K562 (cell line): ENCODE data around the gene PARD6B. TPM values are rescaled to one million over a fixed set of nuclear protein-coding genes. Genes with fewer than 3 reads are reported as not detected.
A peak's percentile ranks its signal among the peaks of the same experiment; 100 is the strongest.

Source experiments
- ATAC-seq: fragments of 200-7000 bp; cut with Tn5 transposase; 3 replicates; pipeline ENCODE4 v1.9.1; 2020; ENCODE audit warnings: moderate library complexity
- BruUV-seq: library from RNA; stranded (reverse); fragments of 400-500 nt; replicated peaks from 2 replicates; lab custom pipeline; 2021; lab: Mats Ljungman, UMichigan
- CTCF ChIA-PET: fragments of 300-600 bp; formaldehyde crosslinking; extraction: SDS; loops from one replicate; lab custom pipeline; 2021; ENCODE audit warnings: low intra/inter-chr PET ratio; lab: Yijun Ruan, JAX
- POLR2A ChIA-PET: fragments of 300-600, 350-650 bp; sonication (Branson Sonifier 250); formaldehyde crosslinking; extraction: SDS; loops from one replicate; lab custom pipeline; 2021; ENCODE audit warnings: antibody characterized with exemption, inconsistent platforms; lab: Yijun Ruan, JAX
- DNase-seq, 4 experiments: peaks; one replicate each; pipeline versions ENCODE4 v3.0.0 to v3.0.0-alpha.2; 2011 to 2018; ENCODE audit warnings: low spot score in 3 of 4, mixed read lengths in 3 of 4; ENCODE audit errors: extremely low read depth in 1 of 4
- FAIRE-seq: peaks from 2 replicates; lab custom pipeline; 2011; peaks lifted over from hg19 to GRCh38; lab: Jason Lieb, UNC
- H2AFZ ChIP-seq: 2 replicates; pipeline ENCODE4 v1.6.0; 2011; ENCODE audit warnings: low read depth, low read length, control low read depth, inconsistent platforms
- H3K27ac ChIP-seq: fragments of 200-600 bp; 3 replicates; pipeline ENCODE4 v1.8.0; 2011; ENCODE audit warnings: low read depth, mild to moderate bottlenecking, control low read depth, inconsistent platforms, low read length, moderate library complexity, mixed read lengths; ENCODE audit errors: extremely low read depth
- H3K27me3 ChIP-seq, 2 experiments: fragments of 300-600 bp in 1 of 2; 2 replicates in 1 of 2; 3 replicates in 1 of 2; pipeline versions ENCODE4 v1.6.0 to v1.8.0; 2011; ENCODE audit warnings: inconsistent platforms in 2 of 2, low read length in 2 of 2, mild to moderate bottlenecking in 1 of 2, mixed read lengths in 1 of 2, moderate library complexity in 1 of 2; ENCODE audit not compliant: control insufficient read depth in 2 of 2, insufficient read depth in 2 of 2
- H3K36me3 ChIP-seq: fragments of 300-600 bp; 3 replicates; pipeline ENCODE4 v1.8.0; 2011; ENCODE audit warnings: mild to moderate bottlenecking, low read length, inconsistent platforms; ENCODE audit not compliant: control insufficient read depth, insufficient read depth
- H3K4me1 ChIP-seq, 2 experiments: fragments of 200-600 bp in 1 of 2; replicated peaks in 1 of 2; 2 replicates in 1 of 2; 3 replicates in 1 of 2; pipeline versions ENCODE4 v1.5.1 to v1.8.0; 2011; ENCODE audit warnings: inconsistent platforms in 2 of 2, low read length in 2 of 2, mild to moderate bottlenecking in 1 of 2, mixed read lengths in 1 of 2, moderate library complexity in 1 of 2; ENCODE audit not compliant: control insufficient read depth in 2 of 2, insufficient read depth in 2 of 2
- H3K4me2 ChIP-seq: 2 replicates; pipeline ENCODE4 v1.6.1; 2011; ENCODE audit warnings: low read length, control low read depth, inconsistent platforms, mixed read lengths; ENCODE audit not compliant: insufficient read depth
- H3K4me3 ChIP-seq: fragments of 200-600 bp; sonication (generic), shearing (Covaris generic); 2 replicates; pipeline ENCODE4 v1.5.1; 2016; ENCODE audit warnings: control low read depth, inconsistent platforms
- H3K79me2 ChIP-seq: fragments of 200-600 bp; 3 replicates; pipeline ENCODE4 v1.8.0; 2011; ENCODE audit warnings: low read length, inconsistent platforms; ENCODE audit not compliant: control insufficient read depth, insufficient read depth
- H3K9ac ChIP-seq, 2 experiments: 2 replicates each; pipeline versions ENCODE4 v1.6.0 to v1.6.1; 2011; ENCODE audit warnings: low read depth in 2 of 2, low read length in 2 of 2, control low read depth in 1 of 2, inconsistent platforms in 1 of 2, mild to moderate bottlenecking in 1 of 2, mixed read lengths in 1 of 2; ENCODE audit not compliant: insufficient read depth in 1 of 2
- H3K9me1 ChIP-seq: one replicate; pipeline ENCODE4 v1.6.0; 2011; ENCODE audit warnings: inconsistent platforms, mild to moderate bottlenecking, low read length, moderate library complexity; ENCODE audit not compliant: control insufficient read depth, insufficient read depth
- H3K9me3 ChIP-seq: replicated peaks from 2 replicates; pipeline ENCODE4 v1.5.1; 2011; ENCODE audit warnings: low read depth, low read length, inconsistent platforms; ENCODE audit not compliant: control insufficient read depth, insufficient read depth
- H4K20me1 ChIP-seq: replicated peaks from 2 replicates; pipeline ENCODE4 v1.6.1; 2011; ENCODE audit warnings: low read length, inconsistent platforms, mixed read lengths; ENCODE audit not compliant: control insufficient read depth, insufficient read depth
- ARID2 ChIP-seq: fragments of 450-650 bp; IDR thresholded peaks from 2 replicates; pipeline ENCODE4 v1.6.1; 2017; ENCODE audit warnings: antibody characterized with exemption, mild to moderate bottlenecking
- ARID3A ChIP-seq: IDR thresholded peaks from 2 replicates; pipeline ENCODE4 v1.6.1; 2012; ENCODE audit warnings: low read depth, low read length, improper control_type of control experiment, borderline replicate concordance
- COPS2 ChIP-seq: fragments of 450-650 bp; conservative IDR thresholded peaks from 2 replicates; pipeline ENCODE4 v1.6.1; 2016; ENCODE audit warnings: mild to moderate bottlenecking, moderate library complexity
- EP300 ChIP-seq: IDR thresholded peaks from 2 replicates; pipeline ENCODE4 v1.6.1; 2012; ENCODE audit warnings: low read length, improper control_type of control experiment
- HDAC8 ChIP-seq: fragments of 450-650 bp; IDR thresholded peaks from 2 replicates; pipeline ENCODE4 v1.6.1; 2016; ENCODE audit warnings: mild to moderate bottlenecking, missing genetic modification characterization, moderate library complexity, missing compliant biosample characterization
- MEIS2 ChIP-seq: fragments of 450-650 bp; IDR thresholded peaks from 2 replicates; pipeline ENCODE4 v1.6.1; 2014; ENCODE audit warnings: mild to moderate bottlenecking; ENCODE audit not compliant: partially characterized antibody
- NELFE ChIP-seq: IDR thresholded peaks from 2 replicates; pipeline ENCODE4 v1.6.1; 2011; ENCODE audit warnings: mild to moderate bottlenecking; ENCODE audit not compliant: insufficient read depth, insufficient read length
- SAFB ChIP-seq: fragments of 200-400 bp; formaldehyde crosslinking; IDR thresholded peaks from 2 replicates; pipeline ENCODE4 v1.6.1; 2017; ENCODE audit warnings: low read depth, low read length, borderline replicate concordance
- SMARCA5 ChIP-seq: fragments of 450-650 bp; IDR thresholded peaks from 2 replicates; pipeline ENCODE4 v1.6.1; 2016
- ZEB2 ChIP-seq: fragments of 450-650 bp; IDR thresholded peaks from 2 replicates; pipeline ENCODE4 v1.6.1; 2016
- ZKSCAN1 ChIP-seq: fragments of 150-350 bp; IDR thresholded peaks from 2 replicates; pipeline ENCODE4 v1.6.1; 2016; ENCODE audit warnings: low read depth, low read length
- ZNF175 ChIP-seq: fragments of 200-800 bp; sonication (Bioruptor generic); IDR thresholded peaks from 2 replicates; pipeline ENCODE4 v1.6.1; 2016; ENCODE audit warnings: low read depth, mild to moderate bottlenecking, missing genetic modification characterization, missing compliant biosample characterization
- ZNF699 ChIP-seq: fragments of 250-450 bp; sonication (Bioruptor Pico); IDR thresholded peaks from 2 replicates; pipeline ENCODE4 v1.8.0; 2021; ENCODE audit warnings: mild to moderate bottlenecking, moderate library complexity; ENCODE audit not compliant: insufficient replicate concordance
- in situ Hi-C: fragments of 300-500 bp; cut with MboI; formaldehyde crosslinking; loops from 4 replicates; pipeline ENCODE4 v1.15.0; 2018; ENCODE audit warnings: inconsistent platforms, mixed read lengths
- intact Hi-C: fragments of 100-400 bp; cut with micrococcal nuclease; formaldehyde crosslinking; loops from 2 replicates; pipeline ENCODE4 v1.14.2; 2022
- polyA plus RNA-seq, 8 experiments: library from polyadenylated mRNA; depleted of rRNA in 4 of 8; stranded (reverse) in 5 of 8; unstranded in 3 of 8; fragments of >200 nt; fragmentation: Nextera tagmentation in 2 of 8; fragmentation: Illumina TruSeq in 1 of 8; extraction: Ambion mirVana in 2 of 8; extraction: Trizol in 1 of 8; gene quantifications; 2 replicates each; pipeline versions ENCODE4 v1.2.1 to v1.2.3, GENCODE V29; 2011 to 2014; ENCODE audit warnings: inconsistent platforms in 1 of 8, missing spikeins in 1 of 8
- total RNA-seq, 7 experiments: library from RNA; depleted of rRNA in 6 of 7; stranded (reverse); fragments of >200 nt in 6 of 7; fragmentation: Illumina TruSeq in 2 of 7; extraction: Trizol in 2 of 7; gene quantifications; 2 replicates each; pipeline versions ENCODE4 v1.2.1 to v1.2.3, GENCODE V29; 2011 to 2021; ENCODE audit warnings: low replicate concordance in 1 of 7
- TF ChIP-seq, protein P1 (sequence below): conservative IDR thresholded peaks from 2 replicates; pipeline ENCODE4 v1.6.1; 2011; ENCODE audit warnings: low read depth, mild to moderate bottlenecking, low read length; ENCODE audit not compliant: control insufficient read depth
- TF ChIP-seq, protein P2 (sequence below): fragments of 450-650 bp; IDR thresholded peaks from 2 replicates; pipeline ENCODE4 v1.6.1; 2017; ENCODE audit warnings: antibody characterized with exemption, mild to moderate bottlenecking
- TF ChIP-seq, protein P3 (sequence below): fragments of 450-650 bp; IDR thresholded peaks from 2 replicates; pipeline ENCODE4 v1.6.1; 2016

Gene PARD6B
- total and polyA plus RNA-seq, 9 of the 15 experiments (the other 6 are each of a cell fraction or from before 2014, with no cell fraction given) = 1.7 to 12.3 (median 5.5) TPM

DNA sequence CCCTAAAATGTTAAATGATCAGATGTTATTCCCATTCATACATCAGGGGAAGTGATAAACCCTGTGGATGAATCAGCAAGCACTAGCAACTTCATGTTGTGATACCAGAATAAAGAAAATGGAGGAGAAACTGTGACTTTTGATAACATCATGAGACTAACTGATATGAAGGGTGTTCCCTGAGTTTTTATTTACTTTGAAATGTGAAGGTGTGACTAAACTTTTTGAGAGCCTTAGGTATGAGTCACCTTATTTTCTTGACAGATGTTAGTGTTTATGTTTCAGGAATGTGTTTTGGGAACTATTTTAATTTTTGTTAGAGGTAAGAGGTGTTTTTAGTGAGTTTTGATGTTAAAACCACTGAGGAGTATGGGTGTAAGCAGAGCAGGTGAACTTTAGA, 4.4 kb downstream of the PARD6B start:
- H3K27me3 ChIP-seq = no peaks in the 10 kb centered on the region
- intact Hi-C loops = no loop called here
- H3K4me2 ChIP-seq = no peak overlapping the region; the same call in 1 of the 2 replicates
- H3K9me3 ChIP-seq = no peaks in the 10 kb centered on the region
- FAIRE-seq = no peak
- H3K4me1 ChIP-seq = peaks cover 34 to 49% of the 10 kb centered on the region in 2 experiments
- H3K9ac ChIP-seq = no peak overlapping the region; a peak in 1 of 4 replicates
- H3K27ac ChIP-seq = peak overlapping the region; percentile 55; the same call in 2 of the 3 replicates
- H4K20me1 ChIP-seq = no peaks in the 10 kb centered on the region
- no peak overlapping the region for H3K4me3 ChIP-seq
- no peak overlapping the region for H2AFZ ChIP-seq
- CTCF ChIA-PET = no interaction called here
- in situ Hi-C loops = loop anchor here (10.0 kb wide), 1 partner anchor 251 kb away; no protein-coding TSS in a partner anchor
- H3K36me3 ChIP-seq = peaks cover 37% of the 10 kb centered on the region
- peaks cover 93% of the 10 kb centered on the region for H3K79me2 ChIP-seq
- no peaks in the 10 kb centered on the region for H3K9me1 ChIP-seq
- DNase-seq = no peak
- BruUV-seq = no TSS peak
- POLR2A ChIA-PET = no interaction called here
- ATAC-seq = no peak
- peak; percentile 43; the same call in 1 of the 2 replicates for TF ChIP-seq EP300
- no peak for TF ChIP-seq COPS2
- TF ChIP-seq, protein P1, sequence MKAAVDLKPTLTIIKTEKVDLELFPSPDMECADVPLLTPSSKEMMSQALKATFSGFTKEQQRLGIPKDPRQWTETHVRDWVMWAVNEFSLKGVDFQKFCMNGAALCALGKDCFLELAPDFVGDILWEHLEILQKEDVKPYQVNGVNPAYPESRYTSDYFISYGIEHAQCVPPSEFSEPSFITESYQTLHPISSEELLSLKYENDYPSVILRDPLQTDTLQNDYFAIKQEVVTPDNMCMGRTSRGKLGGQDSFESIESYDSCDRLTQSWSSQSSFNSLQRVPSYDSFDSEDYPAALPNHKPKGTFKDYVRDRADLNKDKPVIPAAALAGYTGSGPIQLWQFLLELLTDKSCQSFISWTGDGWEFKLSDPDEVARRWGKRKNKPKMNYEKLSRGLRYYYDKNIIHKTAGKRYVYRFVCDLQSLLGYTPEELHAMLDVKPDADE = no peak
- no peak for TF ChIP-seq HDAC8
- no peak for TF ChIP-seq ZNF699 (CRISPR knock-in tag)
- peak; percentile 44; the same call in 1 of the 2 replicates for TF ChIP-seq ARID3A
- TF ChIP-seq ZKSCAN1 = no peak
- TF ChIP-seq ARID2 = no peak
- TF ChIP-seq MEIS2 = no peak
- TF ChIP-seq ZEB2 = peak; percentile 88
- TF ChIP-seq SMARCA5 = no peak
- TF ChIP-seq ZNF175 = no peak
- no peak for TF ChIP-seq SAFB
- TF ChIP-seq, protein P2, sequence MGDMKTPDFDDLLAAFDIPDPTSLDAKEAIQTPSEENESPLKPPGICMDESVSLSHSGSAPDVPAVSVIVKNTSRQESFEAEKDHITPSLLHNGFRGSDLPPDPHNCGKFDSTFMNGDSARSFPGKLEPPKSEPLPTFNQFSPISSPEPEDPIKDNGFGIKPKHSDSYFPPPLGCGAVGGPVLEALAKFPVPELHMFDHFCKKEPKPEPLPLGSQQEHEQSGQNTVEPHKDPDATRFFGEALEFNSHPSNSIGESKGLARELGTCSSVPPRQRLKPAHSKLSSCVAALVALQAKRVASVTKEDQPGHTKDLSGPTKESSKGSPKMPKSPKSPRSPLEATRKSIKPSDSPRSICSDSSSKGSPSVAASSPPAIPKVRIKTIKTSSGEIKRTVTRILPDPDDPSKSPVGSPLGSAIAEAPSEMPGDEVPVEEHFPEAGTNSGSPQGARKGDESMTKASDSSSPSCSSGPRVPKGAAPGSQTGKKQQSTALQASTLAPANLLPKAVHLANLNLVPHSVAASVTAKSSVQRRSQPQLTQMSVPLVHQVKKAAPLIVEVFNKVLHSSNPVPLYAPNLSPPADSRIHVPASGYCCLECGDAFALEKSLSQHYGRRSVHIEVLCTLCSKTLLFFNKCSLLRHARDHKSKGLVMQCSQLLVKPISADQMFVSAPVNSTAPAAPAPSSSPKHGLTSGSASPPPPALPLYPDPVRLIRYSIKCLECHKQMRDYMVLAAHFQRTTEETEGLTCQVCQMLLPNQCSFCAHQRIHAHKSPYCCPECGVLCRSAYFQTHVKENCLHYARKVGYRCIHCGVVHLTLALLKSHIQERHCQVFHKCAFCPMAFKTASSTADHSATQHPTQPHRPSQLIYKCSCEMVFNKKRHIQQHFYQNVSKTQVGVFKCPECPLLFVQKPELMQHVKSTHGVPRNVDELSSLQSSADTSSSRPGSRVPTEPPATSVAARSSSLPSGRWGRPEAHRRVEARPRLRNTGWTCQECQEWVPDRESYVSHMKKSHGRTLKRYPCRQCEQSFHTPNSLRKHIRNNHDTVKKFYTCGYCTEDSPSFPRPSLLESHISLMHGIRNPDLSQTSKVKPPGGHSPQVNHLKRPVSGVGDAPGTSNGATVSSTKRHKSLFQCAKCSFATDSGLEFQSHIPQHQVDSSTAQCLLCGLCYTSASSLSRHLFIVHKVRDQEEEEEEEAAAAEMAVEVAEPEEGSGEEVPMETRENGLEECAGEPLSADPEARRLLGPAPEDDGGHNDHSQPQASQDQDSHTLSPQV = peak; percentile 32
- TF ChIP-seq NELFE = no peak
- TF ChIP-seq, protein P3, sequence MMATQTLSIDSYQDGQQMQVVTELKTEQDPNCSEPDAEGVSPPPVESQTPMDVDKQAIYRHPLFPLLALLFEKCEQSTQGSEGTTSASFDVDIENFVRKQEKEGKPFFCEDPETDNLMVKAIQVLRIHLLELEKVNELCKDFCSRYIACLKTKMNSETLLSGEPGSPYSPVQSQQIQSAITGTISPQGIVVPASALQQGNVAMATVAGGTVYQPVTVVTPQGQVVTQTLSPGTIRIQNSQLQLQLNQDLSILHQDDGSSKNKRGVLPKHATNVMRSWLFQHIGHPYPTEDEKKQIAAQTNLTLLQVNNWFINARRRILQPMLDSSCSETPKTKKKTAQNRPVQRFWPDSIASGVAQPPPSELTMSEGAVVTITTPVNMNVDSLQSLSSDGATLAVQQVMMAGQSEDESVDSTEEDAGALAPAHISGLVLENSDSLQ = no peak
